ENCODE data around the gene WHRN.

The WHRN gene

GRCh38 chr9:114413861-114414301, 91.4 kb downstream of the WHRN start:
- no peak for DNase-seq

- no peak for DNase-seq
These were observed 93.1 kb downstream of the WHRN start for GRCh38 chr9:114412048-114412683.

GRCh38 chr9:114411452-114411851, 93.8 kb downstream of the WHRN start:
- no peak for DNase-seq

GRCh38 chr9:114410910-114411309, 94.4 kb downstream of the WHRN start:
- DNase-seq: no peak

- no peak for DNase-seq
These were observed 95.4 kb downstream of the WHRN start for GRCh38 chr9:114409842-114410241.

GRCh38 chr9:114409103-114409780, 96.0 kb downstream of the WHRN start:
- DNase-seq: no peak

GRCh38 chr9:114408645-114409044, 96.6 kb downstream of the WHRN start:
- DNase-seq: no peak

GRCh38 chr9:114407889-114408288, 97.4 kb downstream of the WHRN start:
- no peak for DNase-seq

- no peak for DNase-seq
These were observed 98.8 kb downstream of the WHRN start for GRCh38 chr9:114406441-114406840.

GRCh38 chr9:114405294-114406034, 99.8 kb downstream of the WHRN start:
- DNase-seq: peak; percentile 79

GRCh38 chr9:114404531-114404930, 100.7 kb downstream of the WHRN start:
- DNase-seq: no peak

- no peak for DNase-seq
These were observed 102.0 kb downstream of the WHRN start for GRCh38 chr9:114403153-114403756.

- DNase-seq: no peak
These were observed 103.9 kb downstream of the WHRN start for GRCh38 chr9:114401344-114401743.

GRCh38 chr9:114400772-114401171, 104.5 kb downstream of the WHRN start:
- no peak for DNase-seq

- no peak for DNase-seq
These were observed 105.1 kb downstream of the WHRN start for GRCh38 chr9:114400219-114400618.

GRCh38 chr9:114399381-114399780, 105.9 kb downstream of the WHRN start:
- no peak for DNase-seq

- peak; percentile 85 for DNase-seq
These were observed 107.2 kb downstream of the WHRN start for GRCh38 chr9:114397848-114398605.

GRCh38 chr9:114397219-114397847, 107.9 kb downstream of the WHRN start:
- DNase-seq: no peak

GRCh38 chr9:114396558-114397218, 108.6 kb downstream of the WHRN start:
- DNase-seq: no peak

- no peak for DNase-seq
These were observed 109.5 kb downstream of the WHRN start for GRCh38 chr9:114395768-114396167.

- DNase-seq: no peak
These were observed 110.0 kb downstream of the WHRN start for GRCh38 chr9:114395334-114395617.

All from hematopoietic multipotent progenitor cell treated with erythropoietin and hydrocortisone succinate and interleukin-3 and kit ligand, for 8 days (in vitro differentiated cells).